Suprapubic skin (tissue), 3 donors: ENCODE measurements around the gene RPS28.
"Not testable (repeated sequence)": the region's sequence is repeated elsewhere in the genome, so short reads cannot be mapped to it uniquely, and the experiment has no call there.

Experiments
- CTCF ChIP-seq, 2 donors: fragments of 200-600 bp in 1 of 2; fragments of 450-650 bp in 1 of 2; sonication (generic) in 1 of 2; IDR thresholded peaks; one replicate each; pipeline ENCODE4 v1.5.1; 2016 to 2019; ENCODE audit warnings: antibody characterized with exemption in 2 of 2, mild to moderate bottlenecking in 1 of 2, moderate library complexity in 1 of 2
- POLR2A ChIP-seq, 2 donors: fragments of 450-650 bp; IDR thresholded peaks; one replicate each; pipeline ENCODE4 v1.6.1; 2017; ENCODE audit warnings: antibody characterized with exemption in 2 of 2, mild to moderate bottlenecking in 2 of 2, moderate library complexity in 2 of 2

GRCh38 chr19:8352845-8353244 is 31.5 kb downstream of the RPS28 start:
- TF ChIP-seq POLR2A, CTCF (IDR thresholded peaks at IDR 0.05): not testable (repeated sequence)
